ENCODE measurements around the gene NRL. TPM values are rescaled to one million over a fixed set of nuclear protein-coding genes. Genes with fewer than 3 reads are reported as not detected.

The NRL gene
- polyA plus RNA-seq, 10 donors, result 0.98 to 1.6 (median 1.2) TPM

DNA sequence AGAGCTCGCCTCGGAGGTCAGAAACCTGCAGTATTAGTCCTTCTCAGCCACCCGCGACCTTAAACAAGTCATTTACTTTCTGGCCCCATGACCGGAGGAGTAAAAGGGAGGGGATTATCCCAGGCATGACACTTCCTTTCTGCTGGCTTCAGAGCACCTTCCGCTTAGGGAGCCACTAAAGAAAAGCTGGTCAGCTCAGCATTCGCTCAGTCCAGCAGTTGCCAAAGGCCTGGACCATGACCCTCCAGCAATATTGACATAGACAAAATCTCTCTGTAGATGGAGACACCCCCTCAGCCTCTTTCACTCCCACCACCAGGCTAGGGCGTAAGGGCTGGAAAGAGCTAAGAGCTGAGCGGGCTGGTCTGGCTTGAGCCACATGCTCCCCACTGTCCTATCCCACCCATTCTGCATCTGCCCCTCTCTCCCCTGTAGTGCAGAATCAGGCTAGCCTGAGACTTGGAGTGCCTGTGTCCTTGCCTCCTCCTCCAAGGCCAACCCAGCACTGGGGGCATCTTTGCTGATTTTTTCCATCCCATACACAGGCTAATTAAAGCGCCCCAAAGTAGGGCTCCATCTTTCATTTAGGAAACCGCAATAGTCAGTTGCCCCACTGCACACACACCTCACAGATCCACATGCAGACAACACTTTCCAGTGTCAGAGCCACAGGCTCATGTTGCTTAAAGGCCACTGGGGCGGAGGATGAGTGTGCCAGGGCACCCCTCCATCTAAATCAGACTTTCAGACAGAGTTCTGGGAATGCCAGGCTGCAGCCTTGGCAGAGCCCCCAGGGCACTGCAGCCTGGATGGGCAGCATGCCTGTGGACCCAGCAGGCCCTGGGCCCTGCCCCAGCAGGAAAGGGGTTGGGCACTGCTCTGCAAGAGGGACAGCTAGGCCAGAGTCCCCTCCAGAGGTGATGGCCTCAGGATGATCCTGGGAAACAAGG lies 47.3 kb downstream of the NRL start:
- no peak for DNase-seq

DNA sequence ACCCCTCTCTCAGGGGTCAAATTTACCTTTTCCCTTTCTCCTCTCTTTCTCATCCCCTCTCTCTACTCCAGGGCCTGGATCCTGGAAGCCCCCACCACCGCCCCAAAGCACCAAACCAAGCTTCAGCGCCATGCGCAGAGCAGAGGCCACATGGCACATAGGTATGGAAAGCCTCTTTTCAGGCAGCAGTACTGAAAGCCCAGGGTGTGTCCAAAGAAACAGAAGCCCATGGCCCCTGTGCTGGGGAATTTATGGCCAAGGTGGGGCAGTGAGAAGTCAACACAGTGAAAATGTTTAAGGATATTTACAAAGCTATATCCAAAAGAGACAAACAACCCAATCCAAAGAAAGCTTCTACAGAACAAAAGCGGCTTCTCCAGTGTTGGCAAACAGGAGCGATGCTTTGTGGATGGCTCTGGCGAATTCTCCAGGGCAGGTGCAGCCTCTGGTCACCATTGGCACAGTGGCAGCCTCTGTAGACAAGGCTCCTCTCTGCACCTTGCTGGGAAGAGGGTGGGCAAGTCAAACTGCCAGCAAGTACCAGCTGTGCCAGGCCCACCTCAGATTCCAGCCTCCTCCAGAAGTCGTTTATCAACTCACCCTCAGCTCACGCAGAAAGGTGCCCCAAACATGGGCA lies 48.1 kb downstream of the NRL start:
- DNase-seq, result no peak

DNA sequence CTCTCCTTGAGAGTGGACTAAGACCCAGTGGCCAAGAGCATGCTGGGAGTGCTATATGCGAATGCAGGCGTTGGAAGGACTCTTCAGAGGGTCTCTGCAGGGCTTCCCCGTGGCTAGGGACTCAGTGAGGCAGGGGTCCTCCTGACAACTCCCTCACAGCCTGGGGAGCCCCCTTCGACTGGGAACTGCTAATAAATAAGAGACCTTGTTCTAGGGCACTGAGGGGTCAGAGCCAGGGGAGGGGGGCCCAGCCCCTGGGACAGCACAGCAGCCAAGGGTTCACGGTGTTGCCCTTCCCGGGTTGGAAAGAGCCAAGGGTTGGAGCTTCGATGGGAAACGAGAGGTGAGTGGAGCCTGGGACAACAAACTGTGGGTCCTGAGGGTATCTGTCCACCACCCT lies 49.3 kb downstream of the NRL start:
- no peak for DNase-seq

DNA sequence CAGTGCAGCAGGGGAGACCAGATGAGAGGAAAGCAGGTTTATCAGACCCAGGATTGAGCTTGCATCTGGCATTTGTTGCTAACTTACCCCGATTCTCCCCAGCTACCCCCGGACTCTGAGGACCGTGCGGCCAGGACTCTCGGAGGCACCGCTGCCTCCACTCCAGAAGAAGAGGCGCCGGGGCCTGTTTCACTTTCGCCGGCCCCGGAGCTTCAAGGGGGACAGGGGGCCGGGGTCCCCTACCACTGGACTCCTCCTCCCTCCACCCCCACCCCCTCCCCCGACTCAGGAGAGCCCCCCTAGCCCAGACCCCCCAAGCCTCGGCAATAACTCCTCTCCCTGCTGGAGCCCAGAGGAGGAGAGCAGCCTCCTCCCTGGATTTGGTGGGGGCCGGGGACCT lies 49.9 kb downstream of the NRL start:
- no peak for DNase-seq

DNA sequence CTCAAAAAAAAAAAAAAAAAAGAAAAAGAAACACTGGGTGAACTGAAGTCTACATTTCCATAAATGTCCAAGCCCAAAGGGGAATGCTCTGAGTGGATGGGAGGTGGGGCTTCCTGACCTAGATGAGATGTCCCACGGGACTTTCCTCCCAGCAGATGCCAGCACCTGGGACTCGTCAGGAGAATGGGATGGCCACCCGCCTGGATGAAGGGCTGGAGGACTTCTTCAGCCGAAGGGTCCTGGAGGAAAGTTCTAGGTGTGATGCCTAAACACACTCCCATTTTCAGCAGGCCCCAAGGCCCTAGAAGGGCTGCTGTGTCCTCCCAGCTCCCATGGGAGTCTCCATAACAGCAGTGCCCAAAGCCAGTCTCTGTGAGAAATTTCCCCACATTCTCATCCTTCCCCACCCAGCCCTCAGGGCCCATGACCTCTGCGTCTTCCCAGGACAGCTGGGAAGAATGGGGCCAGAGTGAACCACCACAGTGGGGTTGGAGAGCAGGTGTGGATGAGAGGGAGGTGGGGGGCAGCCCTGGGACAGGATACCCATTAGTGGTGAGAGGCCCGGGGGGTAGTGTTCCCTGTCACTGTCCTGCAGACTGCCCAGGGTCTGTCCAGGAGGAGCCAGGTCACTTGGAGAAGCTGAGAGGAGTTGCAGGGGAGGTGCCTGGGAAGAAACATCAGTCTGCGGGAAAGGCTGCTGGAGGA lies 50.5 kb downstream of the NRL start:
- DNase-seq, result no peak

DNA sequence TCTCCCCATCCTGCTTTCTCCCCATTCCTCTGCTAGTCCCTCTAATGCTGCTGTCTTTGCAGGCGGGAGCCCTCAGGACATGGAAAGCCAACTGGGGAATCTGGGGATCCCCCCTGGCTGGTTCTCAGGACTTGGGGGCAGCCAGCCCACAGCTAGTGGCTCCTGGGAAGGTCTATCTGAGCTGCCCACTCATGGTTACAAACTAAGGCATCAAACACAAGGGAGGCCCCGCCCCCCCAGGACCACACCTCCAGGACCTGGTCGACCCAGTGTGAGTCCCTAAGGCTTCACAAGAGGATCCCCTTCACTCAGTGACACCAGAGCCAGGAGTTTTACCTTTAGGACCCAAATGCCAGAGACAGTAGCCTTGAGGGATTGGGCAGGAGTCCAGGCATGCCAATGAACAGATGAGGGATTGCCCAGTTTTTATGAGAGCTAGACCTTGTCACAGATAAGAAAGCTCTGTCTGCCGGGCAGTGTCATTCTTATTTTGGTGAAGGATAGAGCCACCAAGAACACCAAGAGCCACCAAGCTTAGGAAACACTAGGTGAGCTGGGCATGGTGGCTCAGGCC lies 51.4 kb downstream of the NRL start:
- no peak for DNase-seq

DNA sequence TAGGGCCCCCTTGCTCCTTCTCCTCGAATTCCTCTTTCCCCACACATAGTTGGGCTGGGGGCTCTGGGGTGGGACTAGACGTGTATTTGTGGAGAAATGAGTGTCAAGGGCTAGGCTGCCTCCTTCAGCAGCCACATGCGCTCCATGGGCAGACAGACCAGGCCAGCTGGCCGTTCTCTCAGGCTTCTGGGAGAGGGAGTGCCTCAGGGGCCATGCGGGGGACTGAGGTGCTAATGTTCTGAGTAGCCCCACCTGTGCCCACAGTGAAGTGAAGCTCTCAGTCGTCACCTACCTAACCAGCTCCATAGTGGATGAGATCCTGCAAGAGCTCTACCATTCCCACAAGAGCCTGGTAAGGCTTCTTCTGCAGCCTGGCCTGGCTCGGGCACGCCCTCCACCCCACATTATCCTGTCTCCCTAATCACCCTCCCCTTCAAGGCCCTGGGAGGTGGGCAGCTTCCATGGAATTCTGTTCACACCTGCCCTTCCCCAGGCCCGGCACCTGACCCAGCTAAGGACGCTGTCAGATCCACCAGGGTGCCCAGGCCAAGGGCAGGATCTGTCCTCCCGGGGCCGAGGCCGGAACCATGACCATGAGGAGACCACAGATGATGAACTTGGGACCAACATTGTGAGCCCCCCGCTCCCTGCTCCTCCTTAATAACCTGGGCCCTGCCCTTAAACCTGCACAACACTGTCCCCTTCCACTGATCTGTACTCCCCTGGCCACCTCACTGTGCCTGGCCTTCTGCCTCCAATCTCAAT lies 52.4 kb downstream of the NRL start:
- no peak for DNase-seq

DNA sequence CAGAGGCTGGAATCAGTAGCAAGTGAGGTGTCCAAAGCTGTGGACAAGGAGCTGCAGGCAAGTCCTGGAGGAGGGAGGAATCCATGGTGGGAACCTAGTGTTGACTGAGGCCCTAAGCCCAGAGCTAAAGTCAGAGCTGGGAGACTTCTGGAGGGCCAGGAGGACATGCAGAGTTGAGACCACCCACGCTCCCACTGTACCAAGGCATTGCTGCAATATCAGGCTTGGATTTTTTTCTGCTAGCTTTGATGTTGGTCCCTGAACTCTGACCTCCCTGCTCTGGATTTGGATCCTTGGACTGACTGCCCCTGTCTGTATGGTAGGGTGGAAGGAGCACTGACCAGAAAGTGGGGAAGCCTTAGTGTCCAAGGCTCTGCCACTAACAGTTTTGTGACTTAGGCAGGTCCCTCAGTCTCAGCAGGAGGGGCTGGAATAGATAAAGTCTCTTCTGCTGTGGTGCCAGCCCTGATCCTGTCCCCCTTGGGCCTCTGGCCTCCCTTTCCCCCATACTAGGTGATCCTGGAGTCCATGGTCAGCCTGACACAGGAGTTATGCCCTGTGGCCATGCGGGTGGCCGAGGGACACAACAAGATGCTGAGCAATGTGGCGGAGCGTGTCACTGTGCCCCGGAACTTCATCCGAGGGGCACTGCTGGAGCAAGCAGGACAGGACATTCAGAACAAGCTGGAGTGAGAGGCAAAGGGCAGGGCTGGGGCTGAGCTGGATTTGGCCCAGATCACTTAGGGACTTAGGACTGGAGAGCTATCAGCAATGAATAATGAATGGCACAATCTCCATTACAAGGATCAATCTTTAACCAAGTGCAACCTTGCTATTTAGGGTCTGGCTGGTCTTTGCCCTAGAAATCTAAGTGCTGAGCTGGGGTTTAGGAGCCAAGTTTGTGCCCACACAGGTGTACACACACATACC lies 53.5 kb downstream of the NRL start:
- no peak for DNase-seq

DNA sequence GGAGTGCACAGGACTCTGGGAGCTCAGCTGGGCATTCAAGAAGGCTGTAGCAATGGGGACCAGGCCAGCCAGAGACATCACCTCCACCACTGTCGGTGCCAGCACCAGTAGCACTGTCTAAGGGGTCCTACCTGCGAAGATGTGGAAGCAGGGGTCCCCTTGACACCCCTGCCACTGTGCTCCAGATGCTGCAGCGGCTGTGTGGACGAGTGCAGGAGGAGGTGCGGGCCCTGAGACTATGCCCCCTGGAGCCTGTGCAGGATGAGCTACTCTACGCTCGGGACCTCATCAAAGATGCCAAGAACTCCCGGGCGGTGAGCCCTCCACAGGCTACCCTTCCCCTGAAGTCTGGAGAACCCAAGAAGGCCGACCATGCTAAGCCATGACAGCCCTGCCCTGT lies 54.3 kb downstream of the NRL start:
- DNase-seq, result no peak

DNA sequence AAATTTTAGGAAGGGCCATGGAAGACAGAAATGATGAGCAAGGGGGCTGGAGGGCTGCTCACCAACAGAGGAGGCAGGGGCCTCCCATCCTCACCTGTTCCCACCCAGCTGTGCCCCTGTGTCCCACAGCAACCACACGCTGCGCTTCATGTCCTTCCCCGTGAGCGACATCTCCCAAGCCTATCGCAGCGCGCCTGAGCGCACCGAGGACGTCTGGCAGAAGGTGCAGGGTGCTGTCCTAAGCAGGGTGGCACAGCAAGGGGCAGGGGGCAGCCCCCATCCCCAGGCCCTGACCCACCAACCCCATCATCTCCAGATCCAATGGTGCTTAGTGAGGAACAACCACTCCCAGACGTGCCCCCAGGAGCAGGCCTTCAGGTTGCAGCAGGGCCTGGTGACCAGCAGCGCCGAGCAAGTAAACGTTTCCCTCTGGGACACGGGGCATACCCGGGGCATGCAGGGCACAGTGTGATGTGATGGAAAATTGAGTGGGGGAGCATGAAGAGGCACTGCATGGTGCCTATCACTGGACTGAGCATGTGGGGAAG lies 54.8 kb downstream of the NRL start:
- no peak for DNase-seq

DNA sequence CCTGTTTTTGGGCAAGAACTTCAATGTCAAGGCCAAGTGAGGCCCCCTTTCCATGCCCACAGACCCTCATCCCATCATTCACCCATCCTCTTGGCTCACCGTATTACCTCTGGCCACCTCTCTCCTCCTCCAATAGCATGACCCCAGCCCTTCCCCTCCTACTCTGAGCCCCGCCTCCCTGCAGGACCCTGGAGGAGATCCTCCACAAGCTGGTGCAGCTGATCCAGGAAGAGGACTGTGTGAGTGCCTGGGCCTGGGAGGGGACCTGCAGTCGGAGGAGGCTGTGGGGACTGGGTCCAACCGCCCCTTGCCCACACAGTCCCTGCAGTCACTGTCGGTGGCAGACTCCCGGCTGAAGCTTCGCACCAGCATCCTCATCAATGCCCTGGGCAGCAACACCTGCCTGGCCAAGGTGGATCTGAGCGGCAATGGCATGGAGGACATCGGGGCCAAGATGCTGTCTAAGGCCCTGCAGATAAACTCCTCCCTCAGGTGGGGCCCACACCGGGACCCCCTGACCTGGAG lies 55.7 kb downstream of the NRL start:
- DNase-seq, result no peak

DNA sequence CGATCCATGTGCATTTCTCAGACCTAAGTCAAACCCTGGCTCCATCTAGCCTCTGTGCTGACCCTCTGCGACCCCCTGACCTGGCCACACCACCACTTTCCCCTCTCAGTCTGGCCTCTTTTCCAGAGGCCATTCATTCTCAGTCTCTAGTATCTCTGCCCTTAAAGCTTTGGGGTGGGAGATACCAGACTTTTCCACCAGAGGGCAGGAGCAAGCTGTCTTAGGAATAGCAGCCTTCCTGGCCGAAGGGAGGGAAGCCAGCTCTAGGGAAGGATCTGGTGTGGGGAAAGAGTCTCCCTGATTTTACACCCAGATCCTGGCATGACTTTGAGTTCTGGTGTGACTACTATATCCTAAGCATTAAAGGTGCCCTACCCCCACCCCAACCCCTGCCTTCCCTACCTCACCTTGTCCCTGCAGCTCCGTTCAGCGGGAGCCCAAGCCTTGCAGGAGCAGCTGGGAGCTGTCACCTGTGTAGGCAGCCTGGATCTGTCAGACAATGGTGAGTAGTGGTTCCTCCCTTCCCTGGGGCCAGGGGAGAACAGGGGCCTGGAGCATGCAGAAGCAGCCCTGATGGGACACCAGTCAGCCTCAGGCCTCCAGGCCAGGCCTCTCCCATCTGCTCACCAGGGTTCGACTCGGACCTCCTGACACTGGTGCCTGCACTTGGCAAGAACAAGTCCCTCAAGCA lies 56.3 kb downstream of the NRL start:
- DNase-seq, result peak; percentile 38 to 86 (median 77)

DNA sequence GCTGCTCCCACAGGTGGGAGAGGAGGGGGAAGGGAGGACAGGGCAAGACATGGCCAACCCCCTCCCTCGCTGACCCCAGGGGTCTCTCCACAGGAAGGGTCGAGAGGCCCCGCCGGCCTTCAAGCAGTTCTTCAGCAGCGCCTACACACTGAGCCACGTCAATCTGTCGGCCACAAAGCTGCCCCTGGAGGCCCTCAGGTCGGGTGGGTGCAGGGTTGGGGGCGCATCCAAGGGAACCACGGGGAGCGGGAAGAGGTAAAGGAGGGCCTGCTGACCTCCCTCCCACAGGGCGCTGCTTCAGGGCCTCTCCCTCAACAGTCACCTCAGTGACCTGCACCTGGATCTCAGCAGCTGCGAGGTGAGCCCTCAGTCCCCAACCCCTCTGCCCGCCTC lies 56.9 kb downstream of the NRL start:
- DNase-seq, result no peak

DNA sequence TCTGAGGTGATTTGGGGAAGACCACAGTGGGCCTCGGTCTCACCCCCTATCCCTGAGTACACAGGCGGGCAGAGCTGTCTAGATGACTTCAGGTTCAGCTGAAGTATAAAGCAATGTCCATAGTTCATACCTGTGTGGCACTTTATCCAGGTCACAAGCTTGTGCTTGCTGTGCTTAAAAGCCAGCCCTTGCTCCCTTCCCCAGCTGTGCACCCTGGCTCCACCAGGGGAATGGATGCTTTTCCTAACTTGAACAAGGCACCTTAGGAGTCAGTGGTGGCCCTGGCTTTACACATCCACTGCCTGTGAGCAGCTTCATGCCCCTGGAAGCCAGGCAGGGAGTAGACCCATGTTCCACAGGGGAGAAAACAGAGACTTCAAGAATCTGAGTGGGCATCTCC lies 57.5 kb downstream of the NRL start:
- no peak for DNase-seq

DNA sequence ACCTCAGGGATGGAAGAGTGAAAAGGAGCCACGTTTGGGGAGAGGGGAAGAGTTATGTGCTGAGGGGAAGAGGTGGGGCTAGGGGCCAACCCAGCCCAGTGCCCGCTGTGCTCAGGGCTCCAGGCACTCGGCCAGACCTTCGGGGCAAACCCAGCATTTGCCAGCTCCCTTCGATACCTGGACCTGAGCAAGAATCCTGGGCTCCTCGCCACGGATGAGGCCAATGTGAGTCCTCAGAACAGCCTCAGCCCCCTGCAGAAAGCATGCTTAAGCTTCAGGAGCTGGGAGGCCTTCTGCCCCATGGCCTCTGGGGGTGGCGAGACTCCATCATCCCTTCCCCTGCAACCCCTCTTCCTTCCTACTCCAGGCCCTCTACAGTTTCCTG lies 58.0 kb downstream of the NRL start:
- DNase-seq, result no peak

DNA sequence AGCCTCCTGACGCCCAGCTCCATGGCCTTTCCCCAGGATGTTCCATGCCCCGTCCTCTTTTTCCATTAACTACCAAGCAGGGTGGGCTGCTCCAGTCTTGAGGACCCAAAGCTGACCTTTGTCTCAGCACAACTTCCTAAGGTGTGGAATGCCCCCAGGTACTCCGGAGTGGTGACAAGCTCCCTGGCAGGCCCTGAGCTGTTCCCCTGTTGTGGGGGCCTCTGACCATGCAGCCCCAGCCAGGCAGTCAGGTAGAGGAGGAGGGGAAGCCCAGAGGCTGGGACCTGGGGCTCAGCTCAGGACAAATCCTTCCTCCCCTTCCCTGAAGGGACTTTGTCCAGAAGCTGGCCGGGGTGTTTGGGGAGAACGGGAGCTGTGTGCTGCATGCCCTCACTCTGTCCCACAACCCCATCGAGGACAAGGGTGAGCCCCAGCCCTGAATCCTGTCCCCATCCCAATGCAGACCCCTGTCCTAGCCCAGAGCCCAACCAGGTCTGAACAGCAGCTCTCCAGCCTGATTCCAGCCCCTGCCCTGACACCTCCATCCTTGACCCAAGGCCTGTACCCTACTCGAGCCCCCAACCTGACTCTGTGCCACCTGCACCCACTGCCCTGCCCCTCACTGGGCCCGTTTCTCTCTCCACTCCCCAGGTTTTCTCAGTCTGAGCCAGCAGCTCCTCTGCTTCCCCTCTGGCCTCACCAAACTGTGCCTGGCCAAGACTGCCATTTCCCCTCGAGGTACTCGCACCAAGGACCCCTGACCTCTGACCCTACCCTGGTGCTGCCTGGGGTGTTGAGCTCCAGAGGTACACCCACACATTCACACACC lies 58.6 kb downstream of the NRL start:
- DNase-seq, result no peak

DNA sequence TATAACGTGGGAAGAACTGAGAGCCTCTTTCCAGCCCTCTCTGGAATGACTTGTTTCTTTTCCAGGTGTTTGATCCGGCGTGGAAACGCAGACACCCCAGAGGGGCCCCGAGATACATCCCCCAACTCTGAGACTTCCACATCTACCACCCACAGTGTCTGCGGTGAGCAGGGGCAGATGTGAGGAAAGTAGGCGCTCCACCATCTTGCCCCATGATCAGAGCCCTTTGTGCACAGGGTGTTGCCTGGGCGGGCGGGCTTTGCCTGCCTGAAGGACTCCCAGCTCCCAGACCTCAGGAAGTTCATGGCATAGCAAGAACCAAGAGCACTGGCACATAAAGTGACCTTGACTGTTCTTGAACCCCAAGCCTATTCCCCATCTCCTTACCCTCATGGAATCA lies 60.1 kb downstream of the NRL start:
- DNase-seq, result no peak

DNA sequence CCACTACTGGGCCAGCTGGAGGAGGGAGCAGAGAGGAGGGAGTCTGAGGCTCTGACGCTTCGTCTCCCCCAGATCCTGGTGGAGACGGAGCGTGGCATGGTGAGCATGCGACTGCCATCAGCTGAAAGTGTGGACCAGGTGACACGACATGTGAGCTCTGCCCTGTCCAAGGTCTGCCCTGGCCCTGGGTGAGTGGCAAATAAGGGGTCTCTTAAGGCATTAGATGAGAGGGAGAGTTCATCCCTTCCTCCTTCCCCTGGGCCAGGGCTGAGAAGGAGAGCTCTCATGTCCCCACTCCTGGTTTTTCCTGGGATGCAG lies 60.5 kb downstream of the NRL start:
- DNase-seq, result no peak
